HG02610 (cell line): ENCODE results near the gene FAM83G.
"Not testable (repeated sequence)": the region's sequence is repeated elsewhere in the genome, so short reads cannot be mapped to it uniquely, and the experiment has no call there.

ENCODE experiments used
- ATAC-seq: cut with Tn5 transposase; IDR thresholded peaks from one replicate; pipeline ENCODE4 v1.9.1; 2021; ENCODE audit warnings: mild to moderate bottlenecking, moderate library complexity; ENCODE audit not compliant: unreplicated experiment

The FAM83G gene

DNA sequence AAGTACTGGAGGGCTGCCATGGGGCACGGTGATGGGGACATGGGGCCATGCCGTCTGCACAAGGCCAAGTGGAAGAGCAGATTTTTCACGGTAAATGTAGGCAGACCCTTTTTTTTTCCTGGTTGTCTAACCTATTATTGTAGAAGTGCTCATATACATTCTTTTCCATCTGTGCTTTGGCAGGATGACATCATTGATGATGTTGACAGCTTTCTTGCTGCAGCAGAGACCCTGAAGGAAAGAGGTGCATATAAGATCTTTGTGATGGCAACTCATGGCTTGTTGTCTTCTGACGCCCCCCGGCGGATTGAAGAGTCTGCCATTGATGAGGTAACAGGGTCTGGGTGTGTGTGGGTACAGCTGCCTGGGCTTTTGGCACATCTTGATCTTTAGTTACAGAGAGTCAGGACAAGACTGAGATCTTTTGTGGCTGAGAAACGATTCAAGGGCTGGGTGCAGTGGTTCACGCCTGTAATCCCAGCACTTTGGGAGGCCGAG, 75.9 kb downstream of the FAM83G start:
- ATAC-seq = no peak

DNA sequence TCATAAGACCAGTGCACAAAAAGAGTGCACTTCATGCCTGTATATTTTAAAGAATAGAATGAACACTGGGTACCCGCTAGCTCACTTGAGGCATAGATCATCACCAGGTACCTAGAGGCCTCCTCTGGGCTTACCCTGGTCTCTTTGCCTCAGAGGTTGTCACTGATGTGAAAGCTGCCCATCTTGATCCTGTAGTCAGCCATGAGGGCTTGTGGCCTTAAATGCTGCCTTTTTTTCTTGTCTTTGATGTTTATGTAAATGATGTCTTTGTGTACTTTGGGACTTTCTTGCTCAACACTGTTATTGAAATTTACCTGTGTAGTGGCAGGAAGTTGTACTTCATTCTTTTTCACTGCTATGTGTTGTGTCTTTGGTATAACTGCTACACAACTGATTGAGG, 79.4 kb downstream of the FAM83G start:
- ATAC-seq = no peak

DNA sequence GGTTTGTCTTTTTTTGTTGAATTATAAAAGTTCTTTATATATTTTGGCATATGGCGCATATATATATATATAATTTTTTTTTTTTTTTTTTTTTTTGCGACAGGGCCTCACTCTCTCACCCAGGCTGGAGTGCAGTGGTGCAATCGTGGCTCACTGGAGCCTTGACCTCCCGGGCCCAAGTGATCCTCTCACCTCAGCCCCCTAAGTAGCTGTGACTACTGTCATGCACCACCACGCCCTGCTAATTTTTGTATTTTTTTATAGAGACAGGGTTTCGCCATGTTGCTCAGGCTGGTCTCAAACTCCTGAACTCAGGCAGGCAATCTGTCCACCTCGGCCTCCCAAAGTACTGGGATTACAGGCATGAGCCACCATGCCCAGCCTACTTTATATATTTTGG, 82.0 kb downstream of the FAM83G start:
- not testable (repeated sequence) for ATAC-seq

DNA sequence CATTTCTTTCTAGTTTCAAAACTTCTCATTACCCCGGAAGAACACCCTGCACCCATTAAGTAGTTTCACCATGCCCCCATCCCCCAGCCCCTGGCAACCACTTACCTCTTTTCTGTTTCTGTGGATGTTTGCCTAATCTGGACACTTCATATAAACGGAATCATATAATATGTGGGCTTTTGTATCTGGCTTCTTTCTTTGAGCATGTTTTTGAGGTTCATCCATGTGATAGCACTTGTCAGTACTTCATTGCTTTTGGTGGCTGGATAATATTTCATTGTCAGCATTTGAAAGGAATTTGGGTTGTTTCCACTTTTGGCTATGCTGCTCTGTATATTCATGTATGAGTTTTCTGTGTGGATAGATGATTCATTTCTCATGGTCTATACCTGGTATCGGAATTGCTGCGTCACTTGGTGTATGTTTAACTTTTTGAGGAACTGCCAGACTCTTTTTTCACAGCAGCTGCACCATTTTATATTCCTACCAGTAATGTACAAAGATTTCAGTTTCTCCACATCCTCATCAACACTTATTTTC, 82.6 kb downstream of the FAM83G start:
- ATAC-seq = peak; percentile 79

DNA sequence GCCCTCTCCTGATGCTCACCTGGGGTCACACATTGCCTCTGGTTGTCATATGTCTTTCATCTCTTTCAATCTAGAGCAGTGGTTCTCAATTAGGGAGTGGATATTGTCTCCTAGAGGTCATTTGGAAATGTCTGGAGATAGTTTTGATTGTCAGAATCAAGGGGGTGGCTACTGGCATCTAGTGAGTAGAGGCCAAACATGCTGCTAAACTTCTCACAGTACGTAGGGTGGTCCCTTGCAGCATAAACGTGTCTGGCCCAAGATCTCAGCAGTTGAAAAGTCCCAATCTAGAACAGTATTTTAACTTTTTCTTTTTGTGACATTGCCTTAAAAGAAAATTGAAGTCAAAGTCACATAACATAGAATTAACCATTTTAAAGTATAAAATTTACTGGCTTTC, 83.1 kb downstream of the FAM83G start:
- no peak for ATAC-seq

DNA sequence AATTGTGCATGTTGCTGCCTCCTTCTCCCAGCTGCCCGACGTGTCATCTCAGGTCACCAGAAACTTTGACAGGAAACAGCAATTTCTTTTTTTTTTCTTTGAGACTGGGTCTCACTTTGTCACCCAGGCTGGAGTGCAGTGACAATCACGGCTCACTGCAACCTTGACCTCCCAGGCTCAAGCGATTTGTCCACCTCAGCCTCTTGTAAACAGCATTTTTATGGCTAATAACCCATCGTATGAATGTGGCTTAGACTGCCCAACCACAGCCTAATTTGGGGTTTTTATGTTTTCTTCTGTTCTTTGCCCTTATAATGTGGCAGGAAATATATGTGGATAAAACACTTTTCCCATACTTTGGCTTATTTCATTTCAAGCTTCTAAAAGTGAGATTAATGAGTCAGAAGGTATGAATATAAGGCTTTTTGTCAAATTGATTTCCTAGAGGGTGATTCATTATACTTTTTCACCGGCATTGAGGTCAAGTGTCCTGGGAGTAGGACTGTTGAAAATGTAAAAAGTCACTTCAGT, 83.6 kb downstream of the FAM83G start:
- ATAC-seq = no peak

DNA sequence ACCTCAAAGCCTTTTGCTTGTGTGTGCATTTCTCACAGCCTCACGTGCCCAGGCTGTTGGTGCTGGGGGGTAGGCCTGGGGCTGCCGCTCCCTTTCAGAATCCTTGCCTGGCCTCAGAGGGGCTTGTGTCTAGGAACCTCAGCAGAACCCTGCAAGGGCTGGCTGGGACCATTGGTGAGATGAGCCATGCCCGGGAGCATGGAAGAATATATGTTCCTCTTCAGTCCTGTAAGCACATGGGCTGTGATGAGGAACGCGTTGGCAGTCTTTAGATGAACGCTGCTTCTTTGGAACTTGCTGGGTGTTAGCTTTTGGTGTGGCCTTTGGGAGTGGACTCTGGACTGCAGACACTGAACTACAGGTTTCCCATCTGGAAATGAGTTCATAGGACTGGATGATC, 84.6 kb downstream of the FAM83G start:
- no peak for ATAC-seq
